Measurements from ENCODE around the gene CSK. TPM values are rescaled to one million over a fixed set of nuclear protein-coding genes. Genes with fewer than 3 reads are reported as not detected.

The CSK gene
- total and polyA plus RNA-seq, 4 donors = 6.9 to 41.7 (median 24.1) TPM

- WGBS = 93% methylated on average over 31 of the region's 31 CpGs
- Histone ChIP-seq H3K4me3 (ENCODE audit: low read depth in 1 of 3, low read length in 3 of 3) (no peak overlapping the region), H3K27ac (ENCODE audit: low read depth in 1 of 2, low read length in 2 of 2) (no peak overlapping the region), H3K27me3 (ENCODE audit: control insufficient read depth in 4 of 4, insufficient read depth in 4 of 4, low read length in 3 of 4) (no peaks in the 10 kb centered on the region), H3K9ac (ENCODE audit: low read depth in 1 of 2, low read length in 2 of 2) (no peak overlapping the region), H3K4me1 (ENCODE audit: control insufficient read depth in 4 of 4, insufficient read depth in 4 of 4, low read length in 3 of 4) (peaks cover 14 to 32% (median 25%) of the 10 kb centered on the region in 4 donors), H3K36me3 (ENCODE audit: control insufficient read depth in 4 of 4, insufficient read depth in 3 of 4, low read depth in 1 of 4, low read length in 3 of 4) (peaks cover 8 to 39% (median 27%) of the 10 kb centered on the region in 4 donors), H3K9me3 (ENCODE audit: control insufficient read depth in 4 of 4, low read length in 3 of 4) (no peaks in the 10 kb centered on the region)
- TF ChIP-seq SP1 (IDR thresholded peaks at IDR 0.05) = no peak
- no peak for TF ChIP-seq HNF4A (conservative IDR thresholded peaks at IDR 0.05)
- no peak for TF ChIP-seq ZBTB33 (IDR thresholded peaks at IDR 0.05)
- TF ChIP-seq FOXA2 (IDR thresholded peaks at IDR 0.05) = no peak
- no peak for TF ChIP-seq JUND (IDR thresholded peaks at IDR 0.05)
- TF ChIP-seq YY1 (IDR thresholded peaks at IDR 0.05) = no peak
- TF ChIP-seq MAX (IDR thresholded peaks at IDR 0.05) = no peak
- TF ChIP-seq FOXA1 (IDR thresholded peaks at IDR 0.05) = no peak
- no peak for TF ChIP-seq GABPA (IDR thresholded peaks at IDR 0.05 in 1 of 2, conservative IDR thresholded peaks at IDR 0.05 in 1 of 2)
- no peak for TF ChIP-seq RXRA (IDR thresholded peaks at IDR 0.05)
- no peak for TF ChIP-seq CTCF (IDR thresholded peaks at IDR 0.05; ENCODE audit: low read depth, low read length, missing input control)
- no peak for TF ChIP-seq REST (IDR thresholded peaks at IDR 0.05)
- no peak for DNase-seq (ENCODE audit: low spot score)
These were observed 21.1 kb downstream of the CSK start for GRCh38 chr15:74802862-74803447.

- no peak for DNase-seq (ENCODE audit: low spot score)
- no peak overlapping the region for H3K4me3 ChIP-seq (ENCODE audit: low read depth in 1 of 3, low read length in 3 of 3)
- TF ChIP-seq HNF4G (IDR thresholded peaks at IDR 0.05) (no peak), JUND (IDR thresholded peaks at IDR 0.05) (no peak), FOXA2 (IDR thresholded peaks at IDR 0.05) (no peak), RAD21 (IDR thresholded peaks at IDR 0.05) (no peak), NR2F2 (IDR thresholded peaks at IDR 0.05) (no peak), EGR1 (IDR thresholded peaks at IDR 0.05; ENCODE audit: low read depth in 2 of 2) (no peak), CTCF (IDR thresholded peaks at IDR 0.05; ENCODE audit: low read depth, low read length, missing input control) (no peak), TAF1 (conservative IDR thresholded peaks at IDR 0.05) (no peak), SP1 (IDR thresholded peaks at IDR 0.05) (no peak), HNF4A (conservative IDR thresholded peaks at IDR 0.05) (no peak)
- H3K36me3 ChIP-seq (ENCODE audit: control insufficient read depth in 4 of 4, insufficient read depth in 3 of 4, low read depth in 1 of 4, low read length in 3 of 4) = peaks cover 8 to 34% (median 27%) of the 10 kb centered on the region in 4 donors
- H3K4me1 ChIP-seq (ENCODE audit: control insufficient read depth in 4 of 4, insufficient read depth in 4 of 4, low read length in 3 of 4) = peaks cover 0 to 16% (median 7%) of the 10 kb centered on the region in 4 donors
- no peak overlapping the region for H3K9ac ChIP-seq (ENCODE audit: low read depth in 1 of 2, low read length in 2 of 2)
- no peaks in the 10 kb centered on the region for H3K27me3 ChIP-seq (ENCODE audit: control insufficient read depth in 4 of 4, insufficient read depth in 4 of 4, low read length in 3 of 4)
- no peaks in the 10 kb centered on the region for H3K9me3 ChIP-seq (ENCODE audit: control insufficient read depth in 4 of 4, low read length in 3 of 4)
- 87% methylated on average over 6 of the region's 6 CpGs for WGBS
- no peak overlapping the region for H3K27ac ChIP-seq (ENCODE audit: low read depth in 1 of 2, low read length in 2 of 2)
These were observed 23.1 kb downstream of the CSK start for GRCh38 chr15:74804935-74805334.
